Activated CD4-positive, alpha-beta T cell treated with anti-CD3 and anti-CD28 coated beads, Interleukin-2, amount 10 ng/mL, durations not matched to agents 7 days and 5 days (primary cell): ENCODE measurements around the gene TRPM1. TPM values are rescaled to one million over a fixed set of nuclear protein-coding genes. Genes with fewer than 3 reads are reported as not detected.

Experiments used
- CTCF ChIA-PET: fragments of 350-600 bp; sonication (Branson Sonifier 250); formaldehyde crosslinking; loops from one replicate; lab custom pipeline; 2021; ENCODE audit warnings: antibody characterized with exemption; lab: Charles Lee
- POLR2A ChIA-PET: fragments of 350-600 bp; sonication (Branson Sonifier 250); formaldehyde crosslinking; loops from one replicate; lab custom pipeline; 2021; ENCODE audit warnings: antibody characterized with exemption; lab: Charles Lee
- DNase-seq: peaks from one replicate; pipeline ENCODE4 v3.0.0-alpha.2; 2020
- H3K27ac Mint-ChIP-seq: one replicate; pipeline ENCODE4 v1.8.0; 2021; ENCODE audit warnings: mild to moderate bottlenecking, moderate library complexity, mixed read lengths
- H3K27me3 Mint-ChIP-seq: one replicate; pipeline ENCODE4 v1.8.0; 2021; ENCODE audit warnings: mixed read lengths
- H3K36me3 Mint-ChIP-seq: one replicate; pipeline ENCODE4 v1.8.0; 2021; ENCODE audit warnings: low read depth, mixed read lengths
- H3K4me1 Mint-ChIP-seq: one replicate; pipeline ENCODE4 v1.8.0; 2021; ENCODE audit warnings: mixed read lengths
- H3K4me3 Mint-ChIP-seq: one replicate; pipeline ENCODE4 v1.8.0; 2021; ENCODE audit warnings: mild to moderate bottlenecking, moderate library complexity, mixed read lengths
- H3K9me3 Mint-ChIP-seq: one replicate; pipeline ENCODE4 v1.8.0; 2021; ENCODE audit warnings: mixed read lengths
- total RNA-seq, 2 experiments: library from RNA; stranded (reverse); gene quantifications; one replicate each; pipeline ENCODE4 v1.2.3, GENCODE V29; 2021

Gene TRPM1
- total RNA-seq, 2 experiments from 2014 or later, result not detected

GRCh38 chr15:31049682-31050615, 51.6 kb downstream of the TRPM1 start:
- Mint-ChIP-seq H3K27me3 (peaks cover 6% of the 10 kb centered on the region), H3K36me3 (no peaks in the 10 kb centered on the region), H3K4me1 (peaks cover 5% of the 10 kb centered on the region), H3K4me3 (no peak overlapping the region), H3K27ac (no peak overlapping the region), H3K9me3 (no peaks in the 10 kb centered on the region)
- ChIA-PET CTCF (no interaction called here), POLR2A (no interaction called here)
- DNase-seq, result no peak

GRCh38 chr15:31049111-31049510, 52.4 kb downstream of the TRPM1 start:
- H3K4me3 Mint-ChIP-seq, result no peak overlapping the region
- H3K27me3 Mint-ChIP-seq, result peaks cover 9% of the 10 kb centered on the region
- H3K36me3 Mint-ChIP-seq, result no peaks in the 10 kb centered on the region
- no peaks in the 10 kb centered on the region for H3K9me3 Mint-ChIP-seq
- POLR2A ChIA-PET, result no interaction called here
- CTCF ChIA-PET, result no interaction called here
- no peak for DNase-seq
- H3K4me1 Mint-ChIP-seq, result peaks cover 5% of the 10 kb centered on the region
- H3K27ac Mint-ChIP-seq, result no peak overlapping the region

- H3K4me3 Mint-ChIP-seq, result no peak overlapping the region
- ChIA-PET POLR2A (no interaction called here), CTCF (no interaction called here)
- H3K36me3 Mint-ChIP-seq, result no peaks in the 10 kb centered on the region
- H3K27me3 Mint-ChIP-seq, result peaks cover 12% of the 10 kb centered on the region
- H3K4me1 Mint-ChIP-seq, result peaks cover 5% of the 10 kb centered on the region
- DNase-seq, result no peak
- H3K9me3 Mint-ChIP-seq, result no peaks in the 10 kb centered on the region
- no peak overlapping the region for H3K27ac Mint-ChIP-seq
Measured at GRCh38 chr15:31047437-31047836, 54.1 kb downstream of the TRPM1 start.

GRCh38 chr15:31046759-31047359, 54.7 kb downstream of the TRPM1 start:
- no peak for DNase-seq
- Mint-ChIP-seq H3K27me3 (peaks cover 14% of the 10 kb centered on the region), H3K9me3 (no peaks in the 10 kb centered on the region), H3K27ac (no peak overlapping the region), H3K36me3 (no peaks in the 10 kb centered on the region), H3K4me1 (peaks cover 5% of the 10 kb centered on the region), H3K4me3 (no peak overlapping the region)
- ChIA-PET POLR2A (no interaction called here), CTCF (interaction anchor here (0.6 kb wide), 1 partner anchor 97 kb away, joined by 4 read pairs; no protein-coding TSS in a partner anchor)

GRCh38 chr15:31045606-31046005, 55.9 kb downstream of the TRPM1 start:
- H3K9me3 Mint-ChIP-seq, result no peaks in the 10 kb centered on the region
- H3K27ac Mint-ChIP-seq, result no peak overlapping the region
- ChIA-PET POLR2A (no interaction called here), CTCF (no interaction called here)
- peaks cover 5% of the 10 kb centered on the region for H3K4me1 Mint-ChIP-seq
- H3K4me3 Mint-ChIP-seq, result no peak overlapping the region
- peaks cover 14% of the 10 kb centered on the region for H3K27me3 Mint-ChIP-seq
- no peaks in the 10 kb centered on the region for H3K36me3 Mint-ChIP-seq
- no peak for DNase-seq

GRCh38 chr15:31042751-31043150, 58.8 kb downstream of the TRPM1 start:
- H3K36me3 Mint-ChIP-seq, result no peaks in the 10 kb centered on the region
- POLR2A ChIA-PET, result no interaction called here
- no peak overlapping the region for H3K4me3 Mint-ChIP-seq

GRCh38 chr15:31041610-31042009, 59.9 kb downstream of the TRPM1 start:
- peaks cover 13% of the 10 kb centered on the region for H3K27me3 Mint-ChIP-seq
- CTCF ChIA-PET, result no interaction called here
- POLR2A ChIA-PET, result interaction anchor here (0.6 kb wide), 1 partner anchor 17 kb away, joined by 4 read pairs; no protein-coding TSS in a partner anchor
- no peaks in the 10 kb centered on the region for H3K36me3 Mint-ChIP-seq
- H3K4me1 Mint-ChIP-seq, result no peaks in the 10 kb centered on the region
- no peak overlapping the region for H3K4me3 Mint-ChIP-seq
- H3K9me3 Mint-ChIP-seq, result no peaks in the 10 kb centered on the region
- DNase-seq, result no peak
- no peak overlapping the region for H3K27ac Mint-ChIP-seq

More at GRCh38 chr15:31042751-31043150, 58.8 kb downstream of the TRPM1 start:
- Mint-ChIP-seq H3K27me3 (peaks cover 14% of the 10 kb centered on the region), H3K9me3 (no peaks in the 10 kb centered on the region), H3K4me1 (no peaks in the 10 kb centered on the region), H3K27ac (no peak overlapping the region)
- DNase-seq, result no peak
- CTCF ChIA-PET, result no interaction called here

- Mint-ChIP-seq H3K9me3 (no peaks in the 10 kb centered on the region), H3K4me3 (no peak overlapping the region), H3K27ac (peak overlapping the region; percentile 20), H3K27me3 (peaks cover 9% of the 10 kb centered on the region), H3K4me1 (no peaks in the 10 kb centered on the region), H3K36me3 (no peaks in the 10 kb centered on the region)
- no peak for DNase-seq
- ChIA-PET POLR2A (no interaction called here), CTCF (no interaction called here)
Measured at GRCh38 chr15:31040611-31041010, 60.9 kb downstream of the TRPM1 start.

- H3K9me3 Mint-ChIP-seq, result no peaks in the 10 kb centered on the region
- ChIA-PET CTCF (no interaction called here), POLR2A (no interaction called here)
- H3K4me1 Mint-ChIP-seq, result no peaks in the 10 kb centered on the region
- no peak overlapping the region for H3K4me3 Mint-ChIP-seq
- H3K36me3 Mint-ChIP-seq, result no peaks in the 10 kb centered on the region
- H3K27me3 Mint-ChIP-seq, result peaks cover 9% of the 10 kb centered on the region
- H3K27ac Mint-ChIP-seq, result no peak overlapping the region
- no peak for DNase-seq
Measured at GRCh38 chr15:31039961-31040360, 61.6 kb downstream of the TRPM1 start.

- CTCF ChIA-PET, result no interaction called here
- H3K9me3 Mint-ChIP-seq, result no peaks in the 10 kb centered on the region
- POLR2A ChIA-PET, result no interaction called here
- no peak overlapping the region for H3K4me3 Mint-ChIP-seq
- H3K36me3 Mint-ChIP-seq, result no peaks in the 10 kb centered on the region
- H3K27me3 Mint-ChIP-seq, result peaks cover 4% of the 10 kb centered on the region
- no peak for DNase-seq
- H3K27ac Mint-ChIP-seq, result no peak overlapping the region
- no peaks in the 10 kb centered on the region for H3K4me1 Mint-ChIP-seq
Measured at GRCh38 chr15:31037731-31038477, 63.6 kb downstream of the TRPM1 start.

GRCh38 chr15:31036783-31037182, 64.7 kb downstream of the TRPM1 start:
- Mint-ChIP-seq H3K27me3 (no peaks in the 10 kb centered on the region), H3K4me3 (no peak overlapping the region)

GRCh38 chr15:31035610-31036009, 65.9 kb downstream of the TRPM1 start:
- peaks cover 2% of the 10 kb centered on the region for H3K27me3 Mint-ChIP-seq
- POLR2A ChIA-PET, result no interaction called here
- CTCF ChIA-PET, result no interaction called here
- DNase-seq, result no peak
- no peaks in the 10 kb centered on the region for H3K9me3 Mint-ChIP-seq
- peaks cover 7% of the 10 kb centered on the region for H3K4me1 Mint-ChIP-seq
- H3K27ac Mint-ChIP-seq, result no peak overlapping the region
- no peak overlapping the region for H3K4me3 Mint-ChIP-seq
- H3K36me3 Mint-ChIP-seq, result no peaks in the 10 kb centered on the region

More at GRCh38 chr15:31036783-31037182, 64.7 kb downstream of the TRPM1 start:
- Mint-ChIP-seq H3K36me3 (no peaks in the 10 kb centered on the region), H3K27ac (no peak overlapping the region), H3K4me1 (peaks cover under 1% of the 10 kb centered on the region), H3K9me3 (no peaks in the 10 kb centered on the region)
- ChIA-PET POLR2A (no interaction called here), CTCF (interaction anchor here (1.2 kb wide), 1 partner anchor 12 kb away, joined by 3 read pairs; no protein-coding TSS in a partner anchor)
- DNase-seq, result no peak

GRCh38 chr15:31034152-31034551, 67.4 kb downstream of the TRPM1 start:
- no peak overlapping the region for H3K27ac Mint-ChIP-seq
- DNase-seq, result no peak
- ChIA-PET CTCF (no interaction called here), POLR2A (no interaction called here)
- H3K4me3 Mint-ChIP-seq, result no peak overlapping the region
- no peaks in the 10 kb centered on the region for H3K9me3 Mint-ChIP-seq
- peaks cover 9% of the 10 kb centered on the region for H3K27me3 Mint-ChIP-seq
- no peaks in the 10 kb centered on the region for H3K36me3 Mint-ChIP-seq
- peaks cover 7% of the 10 kb centered on the region for H3K4me1 Mint-ChIP-seq
